Measurements from ENCODE around the gene AGPAT3.

AGPAT3 gene

GRCh38 chr21:43909741-43910400 lies 44.8 kb downstream of the AGPAT3 start:
- DNase-seq = no peak

- no peak for DNase-seq
These were observed 45.4 kb downstream of the AGPAT3 start for GRCh38 chr21:43910460-43910859.

- no peak for DNase-seq
These were observed 46.3 kb downstream of the AGPAT3 start for GRCh38 chr21:43911015-43911934.

- no peak for DNase-seq
These were observed 47.0 kb downstream of the AGPAT3 start for GRCh38 chr21:43911935-43912487.

GRCh38 chr21:43912500-43912899 lies 47.5 kb downstream of the AGPAT3 start:
- DNase-seq = no peak

- DNase-seq = no peak
These were observed 47.9 kb downstream of the AGPAT3 start for GRCh38 chr21:43912910-43913309.

- DNase-seq = no peak
These were observed 48.9 kb downstream of the AGPAT3 start for GRCh38 chr21:43913928-43914327.

- no peak for DNase-seq
These were observed 51.1 kb downstream of the AGPAT3 start for GRCh38 chr21:43916076-43916475.

- no peak for DNase-seq
These were observed 51.9 kb downstream of the AGPAT3 start for GRCh38 chr21:43916691-43917514.

- DNase-seq = no peak
These were observed 52.7 kb downstream of the AGPAT3 start for GRCh38 chr21:43917515-43918384.

- DNase-seq = no peak
These were observed 53.4 kb downstream of the AGPAT3 start for GRCh38 chr21:43918385-43918947.

GRCh38 chr21:43919283-43919682 lies 54.3 kb downstream of the AGPAT3 start:
- no peak for DNase-seq

- DNase-seq = no peak
These were observed 55.1 kb downstream of the AGPAT3 start for GRCh38 chr21:43919871-43920801.

- DNase-seq = no peak
These were observed 56.6 kb downstream of the AGPAT3 start for GRCh38 chr21:43921571-43921978.

- DNase-seq = no peak
These were observed 57.2 kb downstream of the AGPAT3 start for GRCh38 chr21:43921979-43922945.

GRCh38 chr21:43922949-43923348 lies 57.9 kb downstream of the AGPAT3 start:
- DNase-seq = no peak

- no peak for DNase-seq
These were observed 58.4 kb downstream of the AGPAT3 start for GRCh38 chr21:43923391-43923790.

- no peak for DNase-seq
These were observed 59.5 kb downstream of the AGPAT3 start for GRCh38 chr21:43924421-43925095.

GRCh38 chr21:43925096-43925481 lies 60.1 kb downstream of the AGPAT3 start:
- no peak for DNase-seq
